ENCODE measurements around the gene SF3A2. TPM values are rescaled to one million over a fixed set of nuclear protein-coding genes. Genes with fewer than 3 reads are reported as not detected.

SF3A2 gene
- total RNA-seq, 2 experiments from 2014 or later: 124 to 206 TPM

GRCh38 chr19:2291185-2291751, 54.6 kb downstream of the SF3A2 start:
- H3K4me1 ChIP-seq (ENCODE audit: insufficient read depth, low read length, poor library complexity, severe bottlenecking): peaks cover 41% of the 10 kb centered on the region
- BruUV-seq (replicated peaks): no TSS peak
- CTCF ChIA-PET (ENCODE audit: unreplicated experiment): no interaction called here

GRCh38 chr19:2294687-2295335, 58.2 kb downstream of the SF3A2 start:
- no peaks in the 10 kb centered on the region; the same call in 1 of the 2 replicates for H4K20me1 ChIP-seq (ENCODE audit: insufficient read depth, low read length)
- no TSS peak for BruUV-seq (replicated peaks)
- no peak overlapping the region for H3K4me2 ChIP-seq (ENCODE audit: low read length)
- H3K27ac ChIP-seq (ENCODE audit: low read depth, low read length, poor library complexity, severe bottlenecking): no peak overlapping the region
- no peaks in the 10 kb centered on the region for H3K36me3 ChIP-seq (ENCODE audit: insufficient read depth, low read length)
- no peaks in the 10 kb centered on the region for H3K9me2 ChIP-seq (ENCODE audit: insufficient read depth, low read length)
- H2AFZ ChIP-seq (ENCODE audit: low read length): no peak overlapping the region
- no peaks in the 10 kb centered on the region for H3K9me3 ChIP-seq (ENCODE audit: low read length)
- ChIA-PET CTCF (ENCODE audit: unreplicated experiment) (interaction anchor here (0.5 kb wide), 1 partner anchor 67 kb away, joined by 17 read pairs; no protein-coding TSS in a partner anchor), POLR2A (no interaction called here)
- intact Hi-C loops (cut with micrococcal nuclease; ENCODE audit: unreplicated experiment): no loop called here
- no peaks in the 10 kb centered on the region for H3K79me2 ChIP-seq (ENCODE audit: insufficient read depth, low read depth, low read length)
- peaks cover 15% of the 10 kb centered on the region for H3K4me1 ChIP-seq (ENCODE audit: insufficient read depth, low read length, poor library complexity, severe bottlenecking)
- H3K4me3 ChIP-seq (ENCODE audit: low read depth, low read length, poor library complexity, severe bottlenecking): no peak overlapping the region
- no peak for DNase-seq (ENCODE audit: low spot score)
- no peak for TF ChIP-seq CTCF (conservative IDR thresholded peaks at IDR 0.05; ENCODE audit: low read length)
- no peak for TF ChIP-seq EZH2phosphoT487 (IDR thresholded peaks at IDR 0.05; ENCODE audit: borderline replicate concordance, low read depth, low read length)

More at GRCh38 chr19:2291185-2291751, 54.6 kb downstream of the SF3A2 start:
- DNase-seq (ENCODE audit: low spot score): no peak
- Histone ChIP-seq H2AFZ (ENCODE audit: low read length) (no peak overlapping the region), H3K27ac (ENCODE audit: low read depth, low read length, poor library complexity, severe bottlenecking) (no peak overlapping the region), H3K4me3 (ENCODE audit: low read depth, low read length, poor library complexity, severe bottlenecking) (peak overlapping the region; percentile 73), H4K20me1 (ENCODE audit: insufficient read depth, low read length) (no peaks in the 10 kb centered on the region; the same call in 1 of the 2 replicates), H3K79me2 (ENCODE audit: insufficient read depth, low read depth, low read length) (no peaks in the 10 kb centered on the region), H3K4me2 (ENCODE audit: low read length) (peak overlapping the region; percentile 76; the same call in 1 of the 2 replicates), H3K9me2 (ENCODE audit: insufficient read depth, low read length) (no peaks in the 10 kb centered on the region), H3K36me3 (ENCODE audit: insufficient read depth, low read length) (no peaks in the 10 kb centered on the region), H3K9me3 (ENCODE audit: low read length) (no peaks in the 10 kb centered on the region)
- intact Hi-C loops (cut with micrococcal nuclease; ENCODE audit: unreplicated experiment): no loop called here
- TF ChIP-seq EZH2phosphoT487 (IDR thresholded peaks at IDR 0.05; ENCODE audit: borderline replicate concordance, low read depth, low read length) (no peak), CTCF (conservative IDR thresholded peaks at IDR 0.05; ENCODE audit: low read length) (no peak)
- POLR2A ChIA-PET: interaction anchor here (0.6 kb wide), 2 partner anchors 19 to 76 kb away, joined by 3 to 5 read pairs; no protein-coding TSS in a partner anchor

GRCh38 chr19:2296141-2296540, 59.5 kb downstream of the SF3A2 start:
- no peak for DNase-seq (ENCODE audit: low spot score)
- H3K9me2 ChIP-seq (ENCODE audit: insufficient read depth, low read length): no peaks in the 10 kb centered on the region
- H3K36me3 ChIP-seq (ENCODE audit: insufficient read depth, low read length): no peaks in the 10 kb centered on the region
- no peaks in the 10 kb centered on the region for H3K9me3 ChIP-seq (ENCODE audit: low read length)
- H2AFZ ChIP-seq (ENCODE audit: low read length): no peak overlapping the region
- no peaks in the 10 kb centered on the region; the same call in 1 of the 2 replicates for H4K20me1 ChIP-seq (ENCODE audit: insufficient read depth, low read length)
- H3K4me2 ChIP-seq (ENCODE audit: low read length): no peak overlapping the region
- no peak overlapping the region for H3K27ac ChIP-seq (ENCODE audit: low read depth, low read length, poor library complexity, severe bottlenecking)
- ChIA-PET CTCF (ENCODE audit: unreplicated experiment) (no interaction called here), POLR2A (no interaction called here)
- intact Hi-C loops (cut with micrococcal nuclease; ENCODE audit: unreplicated experiment): no loop called here
- peaks cover 3% of the 10 kb centered on the region for H3K4me1 ChIP-seq (ENCODE audit: insufficient read depth, low read length, poor library complexity, severe bottlenecking)
- TF ChIP-seq CTCF (conservative IDR thresholded peaks at IDR 0.05; ENCODE audit: low read length) (no peak), EZH2phosphoT487 (IDR thresholded peaks at IDR 0.05; ENCODE audit: borderline replicate concordance, low read depth, low read length) (no peak)
- no TSS peak for BruUV-seq (replicated peaks)
- H3K79me2 ChIP-seq (ENCODE audit: insufficient read depth, low read depth, low read length): no peaks in the 10 kb centered on the region
- no peak overlapping the region for H3K4me3 ChIP-seq (ENCODE audit: low read depth, low read length, poor library complexity, severe bottlenecking)

Data from OCI-LY7 (cell line).